HG02973 (cell line): Measurements from ENCODE around the gene SLC35A3.
A peak's percentile ranks its signal among the peaks of the same experiment; 100 is the strongest.
"Not testable (repeated sequence)": the region's sequence is repeated elsewhere in the genome, so short reads cannot be mapped to it uniquely, and the experiment has no call there.

Source experiments
- ATAC-seq: cut with Tn5 transposase; IDR thresholded peaks from one replicate; pipeline ENCODE4 v1.9.1; 2021; ENCODE audit warnings: moderate library complexity; ENCODE audit not compliant: unreplicated experiment

Gene SLC35A3

GRCh38 chr1:100034470-100034869 lies 64.7 kb downstream of the SLC35A3 start:
- no peak for ATAC-seq

- ATAC-seq = no peak
Observed at GRCh38 chr1:100035214-100035613, 65.4 kb downstream of the SLC35A3 start.

GRCh38 chr1:100036718-100037655 lies 67.2 kb downstream of the SLC35A3 start:
- ATAC-seq = no peak

GRCh38 chr1:100037656-100037926 lies 67.8 kb downstream of the SLC35A3 start:
- no peak for ATAC-seq

- ATAC-seq = peak; percentile 83
Observed at GRCh38 chr1:100037927-100038659, 68.3 kb downstream of the SLC35A3 start.

- peak; percentile 42 for ATAC-seq
Observed at GRCh38 chr1:100038660-100039287, 69.0 kb downstream of the SLC35A3 start.

GRCh38 chr1:100039591-100039990 lies 69.8 kb downstream of the SLC35A3 start:
- ATAC-seq = no peak

- ATAC-seq = no peak
Observed at GRCh38 chr1:100045206-100045605, 75.4 kb downstream of the SLC35A3 start.

- not testable (repeated sequence) for ATAC-seq
Observed at GRCh38 chr1:100047235-100047708, 77.5 kb downstream of the SLC35A3 start.

- ATAC-seq = no peak
Observed at GRCh38 chr1:100050139-100050538, 80.3 kb downstream of the SLC35A3 start.

- no peak for ATAC-seq
Observed at GRCh38 chr1:100051401-100051800, 81.6 kb downstream of the SLC35A3 start.

- ATAC-seq = no peak
Observed at GRCh38 chr1:100051893-100052292, 82.1 kb downstream of the SLC35A3 start.

- ATAC-seq = no peak
Observed at GRCh38 chr1:100053119-100053518, 83.3 kb downstream of the SLC35A3 start.

- no peak for ATAC-seq
Observed at GRCh38 chr1:100053727-100054126, 83.9 kb downstream of the SLC35A3 start.

GRCh38 chr1:100061681-100062080 lies 91.9 kb downstream of the SLC35A3 start:
- no peak for ATAC-seq

- no peak for ATAC-seq
Observed at GRCh38 chr1:100065183-100065968, 95.6 kb downstream of the SLC35A3 start.

GRCh38 chr1:100065969-100066227 lies 96.1 kb downstream of the SLC35A3 start:
- no peak for ATAC-seq

- no peak for ATAC-seq
Observed at GRCh38 chr1:100070201-100070939, 100.6 kb downstream of the SLC35A3 start.

- no peak for ATAC-seq
Observed at GRCh38 chr1:100073531-100073930, 103.7 kb downstream of the SLC35A3 start.

- ATAC-seq = no peak
Observed at GRCh38 chr1:100074604-100075395, 105.0 kb downstream of the SLC35A3 start.
